HG03045 (cell line): ENCODE data around the gene TBATA.

Source experiments
- ATAC-seq: cut with Tn5 transposase; IDR thresholded peaks from one replicate; pipeline ENCODE4 v1.9.1; 2021; ENCODE audit warnings: mild to moderate bottlenecking, moderate library complexity; ENCODE audit not compliant: unreplicated experiment

TBATA gene

DNA sequence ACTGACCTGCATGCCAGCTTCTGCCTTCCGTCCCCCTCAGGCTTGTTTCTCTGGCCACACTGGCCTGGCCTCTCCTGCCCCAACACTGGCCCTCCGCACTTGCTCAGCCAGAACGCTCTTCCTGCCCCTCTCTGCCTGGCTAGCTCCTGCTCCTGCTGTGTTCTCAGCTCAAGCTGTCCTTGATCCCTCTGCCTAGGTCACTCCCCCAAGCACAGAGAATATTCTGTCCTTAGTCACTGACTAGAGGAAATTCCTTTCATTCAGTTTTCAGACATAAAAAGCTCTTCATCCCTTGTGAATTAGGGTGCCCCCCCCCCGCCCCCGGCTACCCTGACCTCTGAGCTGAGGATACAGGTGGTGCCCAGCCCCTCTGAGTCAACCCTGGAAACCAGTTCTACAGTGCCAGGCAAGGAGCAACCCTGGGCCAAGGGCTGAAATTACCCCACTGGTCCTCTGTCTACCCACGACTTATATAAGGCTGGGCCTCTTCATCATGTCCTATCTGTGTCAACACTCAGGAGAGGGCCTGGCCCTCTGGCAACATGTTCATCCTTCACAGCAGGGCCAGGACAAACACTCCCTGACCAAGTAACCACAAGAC, 23.9 kb upstream of the TBATA start:
- no peak for ATAC-seq

DNA sequence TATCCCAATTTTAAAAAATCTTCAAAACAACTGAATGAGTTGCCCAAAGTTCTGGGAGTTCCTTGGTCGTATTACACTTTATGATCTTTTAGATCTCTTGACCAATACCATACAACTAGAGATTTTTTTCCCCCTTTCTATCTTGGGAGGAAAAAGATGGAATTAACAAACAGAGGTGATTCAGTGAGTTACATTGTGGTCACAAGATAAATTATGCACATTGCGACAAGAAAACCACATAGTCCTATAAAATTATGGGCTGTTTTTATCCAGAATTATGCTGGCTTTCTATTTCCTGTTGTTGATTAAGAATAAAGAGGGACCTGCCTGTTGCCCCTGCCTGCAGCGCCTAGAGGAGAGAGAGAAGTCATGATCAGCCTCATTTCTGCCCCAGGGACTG, 22.4 kb upstream of the TBATA start:
- ATAC-seq = no peak

DNA sequence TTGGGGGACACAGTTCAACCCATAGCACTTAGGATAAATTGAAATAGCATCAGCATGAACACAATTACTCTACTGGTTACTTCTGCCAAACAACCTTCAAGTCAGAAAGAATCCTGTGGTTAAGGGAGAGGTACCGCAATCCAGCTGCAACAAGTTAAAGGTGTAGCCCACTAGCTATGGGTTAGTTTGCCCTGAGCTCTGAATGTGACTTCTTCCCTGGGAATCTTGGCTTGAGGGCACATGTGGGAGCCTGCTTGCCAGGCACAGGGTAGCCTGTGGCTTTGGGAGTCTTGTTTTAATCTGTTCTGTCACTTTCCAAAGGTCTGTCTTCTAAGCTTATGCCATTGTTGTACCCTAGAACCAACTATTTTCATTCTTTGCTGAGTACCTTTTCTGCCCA, 21.7 kb upstream of the TBATA start:
- ATAC-seq = no peak

DNA sequence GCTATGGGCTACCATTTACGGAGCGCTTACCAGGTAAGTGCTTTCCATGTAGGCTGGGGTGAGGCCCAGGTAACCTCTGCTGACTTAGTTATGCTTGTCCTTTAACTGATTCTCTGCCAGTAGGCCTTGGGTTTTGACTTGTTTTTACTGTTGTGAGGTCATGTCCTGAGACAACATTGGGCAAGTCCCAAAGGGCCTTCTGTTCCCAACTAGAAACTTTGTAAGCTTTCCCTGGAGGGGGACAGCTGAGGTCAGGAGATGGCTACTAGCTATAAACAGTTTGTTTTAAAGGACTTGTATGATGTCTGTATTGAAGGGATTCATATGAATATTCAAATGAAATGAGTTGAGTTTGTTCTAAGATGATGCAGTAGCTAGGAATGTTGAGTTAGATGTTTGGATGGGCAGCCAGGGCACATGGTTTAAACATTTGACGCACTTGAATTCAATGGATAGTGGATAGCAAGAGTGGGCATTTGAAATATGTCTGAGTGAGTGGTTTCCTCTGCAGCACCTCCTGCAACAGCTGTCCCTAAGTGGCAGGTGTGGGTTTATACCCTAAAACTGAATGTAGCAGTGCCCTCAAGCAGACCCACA, 20.5 kb upstream of the TBATA start:
- no peak for ATAC-seq

DNA sequence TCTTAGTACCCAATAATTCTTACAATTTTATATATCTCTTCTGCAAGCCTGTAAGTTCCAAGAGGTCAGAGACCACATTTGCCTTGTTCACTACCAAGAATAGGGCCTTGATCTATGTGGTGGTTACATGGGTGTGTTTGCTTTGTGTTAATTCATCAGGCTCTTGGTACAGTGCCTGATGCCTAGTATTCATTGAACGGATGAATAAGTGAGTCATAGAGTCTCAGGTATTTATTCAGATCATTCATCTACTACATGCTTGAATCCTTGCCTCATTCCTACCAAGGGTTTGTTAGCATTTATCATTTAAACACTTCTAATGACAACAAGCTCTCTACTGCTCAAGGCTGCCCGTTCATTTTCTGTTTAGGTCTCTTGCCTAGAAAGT, 19.2 kb upstream of the TBATA start:
- ATAC-seq = no peak

DNA sequence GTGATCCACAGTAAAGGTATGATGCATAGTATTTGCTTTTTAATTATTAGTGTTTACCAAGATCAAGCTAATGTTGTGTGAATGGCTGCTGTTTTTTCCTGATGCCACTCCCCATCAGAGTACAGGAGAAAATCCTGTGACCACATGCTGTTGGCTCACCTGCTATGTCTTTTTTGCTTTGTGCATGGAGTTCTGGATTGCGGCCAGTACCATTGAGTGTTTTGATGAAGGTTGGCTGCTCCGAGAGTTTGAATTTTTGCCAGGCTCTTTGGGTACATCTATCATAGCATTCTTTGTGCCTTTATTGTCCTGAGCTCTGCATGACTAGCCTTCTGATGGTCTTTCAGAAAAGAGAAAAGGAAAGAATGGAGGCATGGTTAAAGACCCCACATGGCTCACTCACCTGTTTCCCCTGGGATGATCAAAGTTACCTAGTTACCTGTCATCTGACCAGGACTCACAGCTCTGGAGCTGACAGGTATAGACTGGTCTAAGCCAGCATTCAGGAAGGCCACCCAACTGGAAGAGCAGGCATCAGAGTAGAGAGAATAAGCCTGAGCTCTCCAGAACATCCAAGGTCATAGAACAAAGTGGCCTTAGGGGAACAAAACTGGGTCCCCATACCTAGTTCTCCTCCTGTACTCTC, 18.7 kb upstream of the TBATA start:
- no peak for ATAC-seq

DNA sequence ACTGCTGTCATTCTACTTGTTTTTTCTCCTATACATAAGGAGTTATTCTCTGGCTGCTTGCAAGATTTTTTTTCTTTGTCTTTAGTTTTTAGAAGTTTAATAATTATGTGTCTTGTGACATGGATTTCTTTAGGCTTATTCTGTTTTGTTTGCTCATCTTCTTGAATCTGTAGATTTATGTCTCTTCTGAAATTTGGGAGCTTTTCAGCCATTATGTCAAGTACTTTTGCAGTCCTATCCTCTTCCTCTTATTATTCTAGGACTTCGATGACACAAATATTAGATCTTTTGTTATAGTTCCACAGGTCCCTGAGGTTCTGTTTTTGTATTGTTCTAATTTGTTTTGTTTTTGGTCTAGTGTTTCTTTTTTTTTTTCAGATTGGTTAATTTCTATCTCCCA, 16.7 kb upstream of the TBATA start:
- no peak for ATAC-seq

DNA sequence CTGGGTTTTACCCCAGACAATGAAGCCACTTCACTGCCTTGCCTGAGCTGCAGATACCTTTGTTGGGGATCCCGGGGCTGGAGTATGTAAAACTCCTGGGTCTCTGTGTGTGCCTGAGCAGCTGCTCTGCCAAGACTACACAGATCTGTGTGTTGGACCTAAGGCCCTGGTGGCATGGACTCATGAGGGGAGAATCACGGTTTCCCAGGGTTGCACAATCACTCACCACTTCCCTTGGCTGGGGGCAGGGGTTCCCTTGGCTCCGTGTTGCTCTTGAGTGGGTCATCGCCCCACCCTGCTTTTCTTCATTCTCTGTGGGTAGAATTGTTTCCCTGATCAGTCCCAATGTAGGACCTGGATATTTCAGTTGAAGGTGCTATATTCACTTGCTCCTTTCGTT, 13.9 kb upstream of the TBATA start:
- ATAC-seq = no peak

DNA sequence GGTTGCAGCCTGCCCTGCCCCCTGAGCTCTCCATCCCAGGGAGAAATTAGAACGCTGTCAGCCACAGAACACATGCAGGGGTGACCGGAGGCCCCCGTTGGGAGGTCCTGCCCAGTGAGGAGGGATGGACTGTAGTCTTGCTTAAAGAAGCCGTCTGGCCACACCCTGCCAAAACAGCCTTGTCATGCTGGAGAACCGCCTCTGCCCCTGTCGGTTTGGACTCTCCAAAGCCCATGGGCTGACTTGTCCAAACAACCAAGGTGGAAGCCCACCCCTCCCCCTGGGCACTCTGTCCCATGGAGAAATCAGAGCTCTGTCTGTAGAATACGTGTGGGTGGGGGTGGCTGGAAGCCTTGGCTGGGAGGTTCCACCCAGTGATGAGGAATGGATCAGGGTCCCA, 12.7 kb upstream of the TBATA start:
- ATAC-seq = no peak

DNA sequence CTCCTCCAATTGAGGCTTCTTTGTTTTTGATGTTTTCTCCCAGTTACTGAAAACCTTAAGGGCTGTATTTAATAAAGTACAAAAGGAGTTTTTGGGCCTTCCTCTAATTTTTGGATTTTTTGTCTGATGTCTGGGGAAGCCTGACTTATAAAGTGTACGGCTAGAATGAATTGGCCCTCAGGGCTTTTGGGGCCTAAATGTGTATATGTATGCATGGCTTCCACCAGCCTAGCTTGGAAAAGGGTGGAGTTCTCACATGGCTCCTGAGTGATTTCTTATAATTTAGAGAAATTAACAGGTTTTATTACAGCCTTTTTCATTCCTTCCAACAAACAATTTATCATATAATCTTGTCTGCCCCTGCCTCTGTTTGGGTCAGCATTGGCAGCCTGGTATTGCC, 10.4 kb upstream of the TBATA start:
- ATAC-seq = no peak

DNA sequence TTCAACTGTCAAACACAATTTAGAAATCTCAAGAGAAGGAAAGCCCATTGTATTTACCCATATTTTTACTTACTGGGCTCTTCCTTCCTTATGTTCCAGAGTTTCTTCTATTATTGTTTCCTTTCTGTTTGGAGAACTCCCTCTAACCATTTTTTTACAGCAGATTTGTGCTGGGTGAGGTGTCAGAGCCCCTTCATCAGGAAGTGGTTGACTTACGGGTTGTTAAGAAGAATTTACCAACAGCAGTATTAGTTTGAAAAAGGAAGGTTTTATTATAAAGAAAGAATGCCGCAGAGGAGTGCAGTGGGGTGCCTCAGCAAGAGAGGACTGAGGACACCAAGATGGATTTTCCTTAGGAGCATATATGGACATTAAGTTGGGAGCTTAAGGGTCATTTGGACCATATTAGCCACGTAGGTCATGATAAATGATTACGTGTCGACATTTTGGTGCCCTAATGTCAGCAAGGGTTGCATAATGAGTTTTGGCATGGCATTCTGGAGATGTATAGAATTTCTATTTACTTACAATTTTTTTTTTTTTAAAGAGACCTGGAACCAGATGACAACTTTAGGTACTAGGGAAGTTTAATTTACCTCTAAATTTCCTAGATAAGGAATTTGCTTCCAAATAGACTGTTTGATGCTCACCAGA, 6.3 kb upstream of the TBATA start:
- ATAC-seq = no peak

DNA sequence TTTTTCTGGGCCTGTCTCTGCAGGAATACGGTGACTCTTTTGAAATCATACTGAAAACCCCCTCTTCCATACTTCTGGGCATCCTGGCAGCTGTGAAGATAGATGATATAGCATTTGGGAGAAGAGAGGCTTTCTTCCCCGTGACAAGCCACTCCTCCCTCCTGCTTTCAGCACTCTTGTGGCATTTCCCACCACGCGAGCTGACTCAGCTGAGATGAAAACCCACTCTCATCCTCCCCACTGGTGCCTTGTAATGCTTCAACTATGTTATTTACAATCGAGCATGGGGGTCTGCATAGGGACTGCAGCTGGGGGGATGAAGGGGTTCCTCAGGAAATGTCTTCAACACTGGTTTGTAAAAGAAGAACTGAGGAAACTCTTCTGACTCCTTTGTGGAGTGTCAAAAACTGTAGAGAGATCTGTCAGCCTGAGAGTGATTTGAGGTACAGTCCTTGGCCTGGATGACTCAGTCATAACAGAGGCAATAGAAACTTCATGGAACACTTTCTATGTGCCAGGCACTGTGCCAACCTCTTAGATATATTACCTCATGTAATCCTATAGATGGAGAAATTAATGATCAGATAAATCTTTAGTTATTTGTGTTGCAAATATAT, 1.7 kb upstream of the TBATA start:
- ATAC-seq = no peak

DNA sequence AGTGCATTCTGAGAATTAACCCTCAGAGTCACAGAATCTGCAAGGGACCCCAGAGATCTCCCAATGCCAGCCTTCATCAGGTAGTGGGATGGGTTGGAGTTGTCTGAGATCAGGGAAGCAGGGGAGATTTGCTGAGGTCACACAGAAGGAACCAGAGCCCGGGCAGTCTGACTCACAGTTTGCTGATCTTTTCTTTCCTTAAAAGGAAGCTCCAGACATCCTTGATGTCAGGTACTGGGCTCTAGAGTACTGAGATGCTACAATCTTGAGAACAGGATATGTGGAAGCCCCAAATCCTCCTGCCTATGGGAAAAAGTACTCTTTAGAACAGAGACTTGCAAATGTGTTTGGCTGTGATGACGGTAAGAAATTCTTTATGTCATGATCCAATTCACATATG, 706 bp downstream of the TBATA start:
- ATAC-seq = no peak

DNA sequence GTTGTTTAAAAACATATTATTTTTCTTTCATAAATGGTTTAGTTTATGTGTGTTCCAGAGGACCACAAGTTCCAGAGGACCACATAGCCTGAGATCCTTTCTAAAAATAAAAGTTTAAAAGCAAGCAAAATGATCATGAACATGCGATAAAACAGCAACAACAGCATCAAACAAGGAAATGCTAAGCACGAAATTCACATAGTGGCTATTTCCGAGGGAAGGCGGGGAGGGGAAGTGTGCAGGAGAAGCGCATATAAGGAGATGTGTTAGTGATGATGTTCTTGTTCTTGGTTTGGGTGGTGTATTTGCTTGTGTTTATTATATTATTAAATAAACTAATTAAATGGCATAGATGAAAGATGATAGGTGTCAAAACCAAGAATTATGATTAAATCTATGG, 1.2 kb downstream of the TBATA start:
- no peak for ATAC-seq

DNA sequence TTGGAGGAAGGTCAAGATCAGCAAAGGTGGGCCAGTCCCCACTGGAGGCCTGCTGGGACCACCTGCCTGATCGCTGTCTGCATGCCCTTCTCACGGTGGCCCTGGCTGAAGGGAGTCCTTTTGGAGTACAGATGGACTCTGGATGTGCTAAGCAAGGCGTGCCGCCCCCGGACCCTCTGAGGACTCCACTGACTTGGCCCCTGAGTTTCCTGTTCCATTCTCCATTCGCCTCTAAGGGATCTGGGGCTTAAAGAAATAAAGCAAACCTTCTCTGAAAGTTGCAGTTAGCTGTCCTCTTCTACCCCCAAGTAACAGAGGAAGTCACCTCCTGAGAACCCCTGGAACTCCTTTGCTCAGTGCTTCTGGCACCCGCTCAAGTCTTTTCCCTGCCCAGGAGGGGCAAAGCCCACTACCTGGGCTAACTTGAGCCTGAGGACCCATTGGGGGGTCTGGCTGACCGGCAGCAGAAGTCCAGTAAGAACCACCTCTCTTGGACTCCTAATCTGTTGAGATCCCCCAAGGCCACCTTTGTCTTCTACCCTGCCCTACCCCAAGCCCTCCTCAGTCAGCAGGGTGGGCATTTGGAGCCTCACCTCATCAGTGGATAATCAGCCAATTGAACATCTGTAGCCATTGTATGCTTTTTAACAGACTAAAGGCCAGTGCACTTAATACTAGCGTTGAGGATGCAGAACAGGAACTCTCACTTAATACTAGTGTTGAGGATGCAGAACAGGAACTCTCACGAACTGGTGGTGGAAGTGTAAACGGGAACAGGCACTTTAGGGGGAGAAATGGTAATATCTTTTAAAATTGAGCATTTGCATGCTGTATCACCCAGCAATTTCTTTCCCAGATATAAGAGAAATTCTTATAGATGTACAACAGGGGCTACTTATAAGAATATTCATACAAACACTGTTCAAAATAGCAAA, 2.2 kb downstream of the TBATA start:
- ATAC-seq = no peak

DNA sequence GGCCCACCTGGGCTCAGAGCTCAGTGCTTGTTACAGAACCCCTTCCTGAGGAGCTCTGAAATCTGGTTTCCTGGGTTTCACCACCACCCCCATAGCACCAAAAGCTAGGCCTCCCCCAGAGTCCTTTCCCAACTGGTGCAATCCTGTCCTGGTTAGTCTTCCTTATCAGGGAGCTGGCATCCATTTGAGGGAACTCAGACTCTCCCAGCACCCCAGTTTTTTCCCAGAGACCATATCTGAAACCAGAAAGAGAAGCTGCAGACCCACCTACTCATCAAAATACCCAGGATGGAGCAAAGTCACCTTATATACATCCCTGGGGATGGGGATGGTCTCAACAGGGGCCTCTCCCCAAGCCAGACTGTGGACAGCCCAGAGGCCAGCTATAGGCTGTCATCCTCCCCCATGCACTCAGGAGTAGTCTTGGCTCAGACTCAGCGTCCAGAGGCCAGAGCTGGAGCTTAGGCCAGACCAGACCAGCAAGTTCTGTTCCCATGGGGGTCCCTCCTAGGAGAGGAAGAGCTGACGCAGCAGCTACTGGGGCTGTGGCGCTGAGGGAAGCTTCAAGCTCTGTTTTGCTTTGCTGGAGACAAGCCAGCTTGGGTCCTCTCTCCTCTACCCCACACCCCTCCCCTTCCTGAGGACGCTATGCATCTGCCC, 3.0 kb downstream of the TBATA start:
- no peak for ATAC-seq

DNA sequence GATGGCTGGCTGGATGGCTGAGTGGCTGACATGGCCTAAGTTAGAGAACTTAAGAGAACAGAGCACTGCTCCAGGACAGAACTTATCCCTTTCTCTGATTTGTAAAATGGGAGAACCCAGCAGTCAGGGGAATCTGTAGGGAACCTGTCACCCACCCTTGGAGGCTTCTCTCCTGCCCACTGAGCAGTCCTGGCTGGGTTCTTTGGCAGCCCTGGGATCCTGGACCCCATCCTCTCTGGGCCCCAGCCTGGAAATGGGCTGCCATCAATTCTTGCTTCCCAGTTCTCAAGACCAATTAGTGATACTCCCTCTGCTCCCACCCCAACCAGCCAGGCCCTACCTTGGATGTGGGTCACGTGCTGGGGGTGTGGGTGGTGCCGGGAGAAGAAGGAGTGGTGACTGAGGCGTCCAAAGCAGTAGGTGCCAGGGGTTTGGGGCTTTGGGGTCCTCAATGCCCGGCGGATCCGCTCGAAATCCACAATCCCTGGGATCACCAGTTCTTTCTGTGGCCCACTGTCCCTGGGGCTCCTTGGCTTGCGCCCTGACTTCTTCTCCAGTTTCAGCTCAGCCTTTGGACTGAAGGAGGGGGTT, 3.6 kb downstream of the TBATA start:
- ATAC-seq = no peak

DNA sequence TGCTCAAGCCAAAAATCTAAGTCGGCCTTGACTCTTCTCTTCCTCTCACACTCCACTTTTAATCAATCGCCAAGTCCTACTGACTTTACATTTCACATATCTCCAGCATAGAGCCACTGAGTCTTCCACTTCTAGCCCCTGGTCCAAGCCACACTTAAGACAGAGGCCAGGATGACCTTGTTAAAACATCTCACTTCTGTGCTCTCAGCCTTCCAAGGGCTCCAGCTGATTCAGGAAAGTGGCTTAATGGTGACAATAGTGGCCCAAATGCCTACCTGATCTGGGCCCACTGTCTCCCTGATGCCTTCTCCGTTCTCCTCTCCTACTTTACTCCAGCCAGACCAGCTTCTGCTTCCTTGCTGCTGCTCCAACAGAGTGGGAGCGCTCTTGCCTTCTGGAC, 4.4 kb downstream of the TBATA start:
- no peak for ATAC-seq

DNA sequence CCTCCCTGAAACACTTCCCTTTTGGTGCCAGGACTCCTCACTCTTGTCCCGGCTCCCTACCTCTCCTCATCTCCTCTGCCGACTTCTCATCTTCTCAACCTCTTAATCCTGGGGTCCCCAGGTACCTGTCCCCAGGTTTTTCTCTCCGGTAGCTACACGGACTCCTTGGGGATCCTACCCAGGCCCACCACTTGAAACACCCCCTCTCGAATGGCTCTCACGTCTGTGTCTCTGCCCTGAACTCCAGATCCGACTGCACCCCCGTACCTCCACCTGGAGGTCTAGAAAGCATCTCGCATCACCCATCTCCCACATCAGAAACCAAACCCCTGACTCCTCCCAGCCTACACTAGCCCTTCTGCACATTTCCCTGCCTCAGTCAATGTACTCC, 4.8 kb downstream of the TBATA start:
- no peak for ATAC-seq
